Astrocyte (in vitro differentiated cells and primary cell): Measurements from ENCODE around the gene SYNC.

Experiments used
- EZH2 ChIP-seq: IDR thresholded peaks from 2 replicates; pipeline ENCODE4 v1.6.1; 2012; ENCODE audit warnings: mild to moderate bottlenecking, low read length, inconsistent platforms; ENCODE audit not compliant: insufficient read depth
- TF ChIP-seq, protein P1 (sequence below): IDR thresholded peaks from 2 replicates; pipeline ENCODE4 v1.5.1; 2011; ENCODE audit warnings: low read depth, mild to moderate bottlenecking, inconsistent platforms, low read length, moderate library complexity; ENCODE audit not compliant: insufficient read depth

- TF ChIP-seq, protein P1, sequence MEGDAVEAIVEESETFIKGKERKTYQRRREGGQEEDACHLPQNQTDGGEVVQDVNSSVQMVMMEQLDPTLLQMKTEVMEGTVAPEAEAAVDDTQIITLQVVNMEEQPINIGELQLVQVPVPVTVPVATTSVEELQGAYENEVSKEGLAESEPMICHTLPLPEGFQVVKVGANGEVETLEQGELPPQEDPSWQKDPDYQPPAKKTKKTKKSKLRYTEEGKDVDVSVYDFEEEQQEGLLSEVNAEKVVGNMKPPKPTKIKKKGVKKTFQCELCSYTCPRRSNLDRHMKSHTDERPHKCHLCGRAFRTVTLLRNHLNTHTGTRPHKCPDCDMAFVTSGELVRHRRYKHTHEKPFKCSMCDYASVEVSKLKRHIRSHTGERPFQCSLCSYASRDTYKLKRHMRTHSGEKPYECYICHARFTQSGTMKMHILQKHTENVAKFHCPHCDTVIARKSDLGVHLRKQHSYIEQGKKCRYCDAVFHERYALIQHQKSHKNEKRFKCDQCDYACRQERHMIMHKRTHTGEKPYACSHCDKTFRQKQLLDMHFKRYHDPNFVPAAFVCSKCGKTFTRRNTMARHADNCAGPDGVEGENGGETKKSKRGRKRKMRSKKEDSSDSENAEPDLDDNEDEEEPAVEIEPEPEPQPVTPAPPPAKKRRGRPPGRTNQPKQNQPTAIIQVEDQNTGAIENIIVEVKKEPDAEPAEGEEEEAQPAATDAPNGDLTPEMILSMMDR, result no peak
- no peak for TF ChIP-seq EZH2
Observed at GRCh38 chr1:32686387-32686786, 16.2 kb downstream of the SYNC start.
